ENCODE data around the gene PITPNC1.

DNA sequence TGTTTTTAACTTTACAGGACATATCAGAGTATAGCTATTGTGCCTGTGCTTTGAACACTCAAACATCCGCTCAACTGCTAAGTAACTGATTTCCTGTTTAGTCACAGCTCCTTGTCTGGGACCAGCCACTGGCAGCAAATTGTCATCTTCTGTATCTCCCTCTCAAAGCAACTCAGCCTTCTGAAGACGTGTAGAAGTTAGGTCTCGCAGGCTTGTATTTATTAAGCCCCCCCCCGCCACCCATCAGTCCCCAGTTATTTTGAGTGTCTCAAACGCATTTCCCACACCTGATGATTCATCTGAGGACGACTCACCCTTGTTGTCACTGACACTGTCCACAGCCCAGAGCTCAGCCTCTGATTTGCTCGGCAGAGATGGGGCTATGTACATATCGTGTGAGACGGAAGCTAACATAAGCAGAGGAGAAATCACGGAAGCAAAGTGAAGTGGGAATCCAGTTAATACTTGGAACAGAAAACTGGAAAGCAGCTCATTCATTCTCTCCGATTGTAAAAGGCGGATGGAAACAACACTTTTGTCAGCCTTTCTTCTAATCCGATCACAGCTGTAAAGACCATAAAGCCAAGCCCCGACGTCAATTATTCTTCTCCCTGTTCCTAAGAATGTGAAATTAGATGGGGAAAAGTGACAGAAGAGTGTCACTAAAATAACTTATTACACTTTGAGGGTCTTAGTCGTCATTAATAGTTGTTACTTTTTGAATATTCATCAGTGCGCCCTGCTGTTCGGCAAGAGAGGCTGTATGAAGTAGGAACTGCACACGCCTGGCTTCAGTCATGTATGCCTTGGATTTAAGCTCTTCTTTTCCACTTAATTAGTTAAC, 64.2 kb downstream of the PITPNC1 start:
- TF ChIP-seq, protein P1, sequence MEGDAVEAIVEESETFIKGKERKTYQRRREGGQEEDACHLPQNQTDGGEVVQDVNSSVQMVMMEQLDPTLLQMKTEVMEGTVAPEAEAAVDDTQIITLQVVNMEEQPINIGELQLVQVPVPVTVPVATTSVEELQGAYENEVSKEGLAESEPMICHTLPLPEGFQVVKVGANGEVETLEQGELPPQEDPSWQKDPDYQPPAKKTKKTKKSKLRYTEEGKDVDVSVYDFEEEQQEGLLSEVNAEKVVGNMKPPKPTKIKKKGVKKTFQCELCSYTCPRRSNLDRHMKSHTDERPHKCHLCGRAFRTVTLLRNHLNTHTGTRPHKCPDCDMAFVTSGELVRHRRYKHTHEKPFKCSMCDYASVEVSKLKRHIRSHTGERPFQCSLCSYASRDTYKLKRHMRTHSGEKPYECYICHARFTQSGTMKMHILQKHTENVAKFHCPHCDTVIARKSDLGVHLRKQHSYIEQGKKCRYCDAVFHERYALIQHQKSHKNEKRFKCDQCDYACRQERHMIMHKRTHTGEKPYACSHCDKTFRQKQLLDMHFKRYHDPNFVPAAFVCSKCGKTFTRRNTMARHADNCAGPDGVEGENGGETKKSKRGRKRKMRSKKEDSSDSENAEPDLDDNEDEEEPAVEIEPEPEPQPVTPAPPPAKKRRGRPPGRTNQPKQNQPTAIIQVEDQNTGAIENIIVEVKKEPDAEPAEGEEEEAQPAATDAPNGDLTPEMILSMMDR (IDR thresholded peaks at IDR 0.05; ENCODE audit: poor library complexity, severe bottlenecking), result no peak
- TF ChIP-seq POLR2AphosphoS5 (IDR thresholded peaks at IDR 0.05) (no peak), EZH2 (IDR thresholded peaks at IDR 0.05; ENCODE audit: borderline replicate concordance, insufficient read depth, low read length, poor library complexity, severe bottlenecking) (no peak), MXI1 (conservative IDR thresholded peaks at IDR 0.05; ENCODE audit: poor library complexity, severe bottlenecking) (no peak), TAF1 (IDR thresholded peaks at IDR 0.05; ENCODE audit: low read depth) (no peak), SMC3 (conservative IDR thresholded peaks at IDR 0.05; ENCODE audit: poor library complexity) (no peak), RAD21 (conservative IDR thresholded peaks at IDR 0.05) (no peak)
- TF ChIP-seq, protein P2, sequence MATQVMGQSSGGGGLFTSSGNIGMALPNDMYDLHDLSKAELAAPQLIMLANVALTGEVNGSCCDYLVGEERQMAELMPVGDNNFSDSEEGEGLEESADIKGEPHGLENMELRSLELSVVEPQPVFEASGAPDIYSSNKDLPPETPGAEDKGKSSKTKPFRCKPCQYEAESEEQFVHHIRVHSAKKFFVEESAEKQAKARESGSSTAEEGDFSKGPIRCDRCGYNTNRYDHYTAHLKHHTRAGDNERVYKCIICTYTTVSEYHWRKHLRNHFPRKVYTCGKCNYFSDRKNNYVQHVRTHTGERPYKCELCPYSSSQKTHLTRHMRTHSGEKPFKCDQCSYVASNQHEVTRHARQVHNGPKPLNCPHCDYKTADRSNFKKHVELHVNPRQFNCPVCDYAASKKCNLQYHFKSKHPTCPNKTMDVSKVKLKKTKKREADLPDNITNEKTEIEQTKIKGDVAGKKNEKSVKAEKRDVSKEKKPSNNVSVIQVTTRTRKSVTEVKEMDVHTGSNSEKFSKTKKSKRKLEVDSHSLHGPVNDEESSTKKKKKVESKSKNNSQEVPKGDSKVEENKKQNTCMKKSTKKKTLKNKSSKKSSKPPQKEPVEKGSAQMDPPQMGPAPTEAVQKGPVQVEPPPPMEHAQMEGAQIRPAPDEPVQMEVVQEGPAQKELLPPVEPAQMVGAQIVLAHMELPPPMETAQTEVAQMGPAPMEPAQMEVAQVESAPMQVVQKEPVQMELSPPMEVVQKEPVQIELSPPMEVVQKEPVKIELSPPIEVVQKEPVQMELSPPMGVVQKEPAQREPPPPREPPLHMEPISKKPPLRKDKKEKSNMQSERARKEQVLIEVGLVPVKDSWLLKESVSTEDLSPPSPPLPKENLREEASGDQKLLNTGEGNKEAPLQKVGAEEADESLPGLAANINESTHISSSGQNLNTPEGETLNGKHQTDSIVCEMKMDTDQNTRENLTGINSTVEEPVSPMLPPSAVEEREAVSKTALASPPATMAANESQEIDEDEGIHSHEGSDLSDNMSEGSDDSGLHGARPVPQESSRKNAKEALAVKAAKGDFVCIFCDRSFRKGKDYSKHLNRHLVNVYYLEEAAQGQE (IDR thresholded peaks at IDR 0.05; ENCODE audit: borderline replicate concordance), result no peak

All from neural cell (in vitro differentiated cells).